HG03520 (cell line): ENCODE measurements around the gene KRTAP5-11.
"Not testable (repeated sequence)": the region's sequence is repeated elsewhere in the genome, so short reads cannot be mapped to it uniquely, and the experiment has no call there.

ENCODE experiments used
- ATAC-seq: cut with Tn5 transposase; IDR thresholded peaks from one replicate; pipeline ENCODE4 v1.9.1; 2021; ENCODE audit warnings: mild to moderate bottlenecking, moderate library complexity; ENCODE audit not compliant: unreplicated experiment

Gene KRTAP5-11

GRCh38 chr11:71581826-71582225 is 849 bp downstream of the KRTAP5-11 start:
- no peak for ATAC-seq

DNA sequence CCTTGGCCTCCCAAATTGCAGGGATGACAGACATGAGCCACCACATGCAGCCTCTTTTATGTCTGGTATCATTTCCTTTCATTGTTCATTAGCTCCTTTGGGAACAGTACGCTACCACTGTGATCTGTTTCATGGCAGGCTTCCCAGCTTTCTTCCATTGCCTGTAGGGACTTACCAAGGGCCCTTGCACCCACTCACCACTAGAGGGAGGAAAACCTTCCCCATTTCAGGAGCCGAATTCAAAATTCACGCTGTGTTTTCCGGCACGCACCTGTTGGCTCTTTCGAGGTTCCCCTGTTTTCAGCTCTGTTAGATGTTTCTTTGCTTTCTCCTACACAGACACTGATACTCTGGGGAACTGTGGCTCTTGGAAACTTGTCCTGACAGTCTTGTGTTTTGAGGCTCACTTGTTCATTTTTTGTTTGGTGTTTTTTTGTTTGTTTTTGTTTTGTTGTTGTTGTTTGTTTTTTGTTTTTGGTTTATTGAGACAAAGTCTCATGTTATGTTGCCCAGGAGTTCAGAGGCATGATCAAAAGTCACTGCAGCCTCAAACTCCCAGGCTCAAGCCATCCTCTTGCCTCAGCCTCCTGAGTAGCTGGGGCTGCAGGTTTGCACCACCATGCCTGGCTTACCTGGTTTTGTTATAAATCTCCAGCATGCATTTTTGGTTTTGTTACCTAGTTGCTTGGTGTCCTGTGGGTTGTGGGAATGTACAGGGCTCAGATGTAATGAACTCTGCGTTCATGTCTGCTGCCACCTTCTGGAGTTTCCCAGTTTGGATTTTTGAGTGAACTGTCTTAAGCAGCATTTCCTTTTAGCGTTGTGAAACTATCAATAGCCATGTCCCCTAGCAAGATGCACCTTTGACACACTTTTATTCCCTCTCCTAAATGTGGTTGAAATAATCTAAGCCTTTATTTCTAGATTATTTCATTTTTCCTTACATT is 2.3 kb downstream of the KRTAP5-11 start:
- no peak for ATAC-seq

DNA sequence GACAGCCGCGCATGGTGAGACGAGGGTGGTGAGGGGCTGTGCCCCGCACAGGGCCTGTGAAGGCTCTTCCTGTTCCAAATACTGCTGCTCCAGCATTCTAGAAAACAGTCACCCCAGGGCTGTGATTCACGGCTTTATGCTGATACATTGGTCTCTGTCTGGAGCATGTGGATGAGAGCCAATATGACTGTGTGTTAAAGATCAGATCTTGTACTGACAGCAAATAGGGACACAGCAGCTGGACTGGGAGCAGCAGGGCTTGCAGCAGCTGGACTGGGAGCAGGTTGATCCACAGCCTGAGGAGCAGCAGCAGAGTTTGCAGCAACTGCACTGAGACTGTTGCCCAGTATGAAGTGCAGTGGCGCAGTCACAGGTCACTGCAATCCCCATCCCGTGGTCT is 3.2 kb downstream of the KRTAP5-11 start:
- not testable (repeated sequence) for ATAC-seq

DNA sequence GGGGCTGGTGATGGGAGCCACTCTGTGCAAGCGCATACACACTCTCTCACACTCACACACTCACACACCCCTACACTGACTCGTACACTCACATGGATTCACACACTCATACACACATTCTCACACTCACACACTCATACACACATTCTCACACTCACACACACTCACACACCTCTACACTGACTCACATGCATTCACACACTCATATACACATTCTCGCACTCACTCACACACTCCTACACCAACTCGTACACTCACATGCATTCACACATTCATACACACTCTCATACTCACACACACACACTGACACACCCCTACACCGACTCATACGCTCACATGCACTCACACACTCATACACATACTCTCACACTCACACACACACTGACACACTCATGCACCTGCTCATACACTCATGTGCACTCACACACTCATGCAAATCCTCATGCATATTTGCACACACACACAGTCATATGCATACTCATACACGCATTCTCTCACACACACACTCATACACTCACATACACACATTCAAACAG is 5.1 kb downstream of the KRTAP5-11 start:
- no peak for ATAC-seq

DNA sequence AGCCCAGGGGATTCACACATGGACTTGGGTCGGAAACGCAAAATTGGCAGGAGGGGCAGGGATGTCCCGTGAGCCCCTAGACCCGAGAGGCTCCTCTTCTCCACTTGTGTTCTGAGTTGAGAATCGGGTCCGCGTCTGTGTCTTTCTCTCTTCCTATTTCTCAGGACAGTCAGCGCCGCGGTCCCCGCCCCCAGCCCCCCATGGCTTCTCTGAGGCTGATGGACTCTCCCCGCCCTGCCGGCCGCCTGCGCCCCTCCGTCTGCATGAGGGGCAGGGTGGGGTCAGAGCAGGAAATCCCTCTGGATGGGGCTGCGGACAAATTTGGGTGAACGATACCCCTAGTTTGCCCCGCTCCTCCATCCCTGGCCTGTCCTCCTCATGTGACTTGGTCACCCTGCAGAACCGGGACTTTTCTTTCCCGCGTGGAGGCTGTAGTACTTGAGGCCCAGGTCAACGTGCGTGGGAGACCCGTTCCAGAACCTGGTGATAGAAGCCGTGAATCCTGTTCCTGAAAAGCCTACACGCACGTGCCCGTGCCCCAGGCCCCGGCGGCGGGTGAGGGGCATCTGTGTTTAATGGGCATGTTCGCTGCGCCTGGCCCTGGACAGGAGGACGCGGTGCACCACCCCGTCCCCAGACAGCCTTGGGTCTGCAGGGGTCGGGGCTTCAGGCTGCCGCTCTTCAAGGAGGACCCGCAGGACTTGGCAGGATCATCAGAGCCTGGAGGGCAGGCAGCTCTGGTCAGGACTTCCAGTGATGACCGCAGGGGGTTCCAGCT is 5.8 kb downstream of the KRTAP5-11 start:
- ATAC-seq, result not testable (repeated sequence)

- no peak for ATAC-seq
Measured at GRCh38 chr11:71575723-71576424, 6.8 kb downstream of the KRTAP5-11 start.

DNA sequence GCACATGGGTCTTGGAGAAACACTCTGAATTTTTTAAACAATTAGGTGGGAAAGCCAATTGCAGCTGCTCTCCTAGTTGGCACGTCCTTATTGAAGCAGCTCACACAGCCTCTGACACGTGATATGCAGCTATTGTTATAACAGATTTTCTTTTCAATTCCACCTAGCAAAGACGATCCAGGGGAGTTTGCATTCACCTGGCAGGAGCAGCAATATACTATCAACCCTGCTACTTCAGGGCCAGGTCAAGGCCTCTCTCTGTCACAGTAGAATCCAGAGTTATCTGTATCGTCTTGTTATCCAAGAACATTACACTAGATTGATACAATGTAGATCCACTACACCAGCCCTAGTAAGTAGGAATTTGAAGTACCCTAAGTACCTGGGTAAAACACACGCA is 8.3 kb downstream of the KRTAP5-11 start:
- ATAC-seq, result no peak

DNA sequence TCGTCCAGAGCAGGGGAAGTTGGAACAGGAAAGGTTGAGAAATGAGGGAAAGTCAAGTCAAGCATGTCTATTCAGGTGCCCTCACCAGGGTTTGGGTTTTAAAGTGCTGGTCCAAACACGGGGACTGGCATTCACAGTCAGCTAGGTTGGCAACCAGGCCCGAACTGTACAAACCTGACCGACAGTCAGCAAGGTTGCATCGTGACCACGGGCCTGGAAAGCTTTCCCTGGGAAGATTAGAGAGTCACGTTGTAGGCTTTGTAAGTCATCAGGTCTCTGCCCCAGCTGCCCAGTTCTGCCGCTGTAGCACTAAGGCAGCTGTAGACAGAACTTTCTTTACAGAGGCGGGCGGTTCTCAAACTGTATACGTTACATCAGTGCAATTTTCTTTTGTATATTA is 9.9 kb downstream of the KRTAP5-11 start:
- ATAC-seq, result no peak

GRCh38 chr11:71571101-71571850 is 11.4 kb downstream of the KRTAP5-11 start:
- not testable (repeated sequence) for ATAC-seq

DNA sequence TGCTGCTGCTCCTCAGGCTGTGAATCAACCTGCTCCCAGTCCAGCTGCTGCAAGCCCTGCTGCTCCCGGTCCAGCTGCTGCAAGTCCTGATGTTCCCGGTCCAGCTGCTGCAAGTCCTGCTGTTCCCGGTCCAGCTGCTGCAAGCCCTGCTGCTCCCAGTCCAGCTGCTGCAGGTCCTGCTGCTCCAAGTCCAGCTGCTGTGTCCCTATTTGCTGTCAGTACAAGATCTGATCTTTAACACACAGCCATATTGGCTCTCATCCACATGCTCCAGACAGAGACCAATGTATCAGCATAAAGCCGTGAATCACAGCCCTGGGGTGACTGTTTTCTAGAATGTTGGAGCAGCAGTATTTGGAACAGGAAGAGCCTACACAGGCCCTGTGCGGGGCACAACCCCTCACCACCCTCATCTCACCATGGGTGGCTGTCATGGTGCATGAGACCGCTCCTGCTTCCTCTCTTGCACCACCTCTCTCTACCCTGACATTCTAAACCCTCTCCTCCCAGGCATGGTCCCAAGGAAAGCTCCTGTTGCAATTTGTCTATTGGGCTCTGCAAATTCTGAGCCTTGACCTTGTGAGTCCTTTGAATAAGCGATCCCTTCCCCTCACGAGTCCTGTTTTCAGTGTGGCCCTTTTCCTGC is 13.8 kb downstream of the KRTAP5-11 start:
- ATAC-seq, result no peak

GRCh38 chr11:71567633-71568032 is 15.0 kb downstream of the KRTAP5-11 start:
- ATAC-seq, result not testable (repeated sequence)

GRCh38 chr11:71566626-71567599 is 15.8 kb downstream of the KRTAP5-11 start:
- ATAC-seq, result not testable (repeated sequence)

DNA sequence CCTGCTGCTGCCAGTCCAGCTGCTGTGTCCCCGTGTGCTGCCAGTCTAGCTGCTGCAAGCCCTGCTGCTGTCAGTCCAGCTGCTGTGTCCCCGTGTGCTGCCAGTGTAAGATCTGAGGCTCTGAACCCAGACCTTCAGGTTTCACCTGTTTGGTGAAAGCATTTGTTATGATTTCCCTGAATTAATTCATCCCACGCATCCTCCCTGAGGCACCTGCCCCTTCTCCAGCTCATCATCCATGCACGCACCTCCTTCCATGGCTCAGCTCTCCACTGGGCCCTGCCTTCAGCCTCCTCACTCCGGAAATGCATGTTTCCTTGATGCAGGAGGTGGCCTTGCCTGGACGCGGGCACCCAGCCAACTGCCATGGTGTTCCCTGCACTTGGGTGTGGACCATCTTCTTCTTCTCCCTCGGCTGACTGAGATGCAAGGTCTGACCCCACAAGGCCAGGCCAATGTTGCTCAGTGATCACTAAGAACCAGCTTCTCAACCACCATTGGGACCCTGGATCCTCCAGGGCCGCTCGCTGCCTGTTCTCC is 16.5 kb downstream of the KRTAP5-11 start:
- no peak for ATAC-seq

DNA sequence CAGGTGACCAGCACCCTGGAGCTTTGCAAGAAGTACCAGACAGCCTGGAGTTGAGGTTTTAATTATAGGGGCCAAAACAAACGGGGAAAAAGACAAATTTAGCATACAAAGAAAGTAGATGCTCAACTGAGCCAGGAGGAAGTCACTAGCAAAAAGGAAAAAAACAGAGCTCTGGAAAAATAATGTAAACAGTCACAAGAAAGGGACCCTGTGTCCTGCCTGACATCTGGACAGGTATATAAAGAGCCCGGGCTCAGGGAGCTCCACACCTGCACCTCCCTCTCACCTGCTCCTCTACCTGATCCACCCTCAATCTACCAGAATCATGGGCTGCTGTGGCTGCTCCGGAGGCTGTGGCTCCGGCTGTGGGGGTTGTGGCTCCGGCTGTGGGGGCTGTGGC is 17.4 kb downstream of the KRTAP5-11 start, which contains the start of gene KRTAP5-10:
Gene KRTAP5-10 (plus strand): TSS at position 301 of the 400 bp plus-strand sequence. CDS start 25 bp downstream, at position 326.
- ATAC-seq, result no peak

DNA sequence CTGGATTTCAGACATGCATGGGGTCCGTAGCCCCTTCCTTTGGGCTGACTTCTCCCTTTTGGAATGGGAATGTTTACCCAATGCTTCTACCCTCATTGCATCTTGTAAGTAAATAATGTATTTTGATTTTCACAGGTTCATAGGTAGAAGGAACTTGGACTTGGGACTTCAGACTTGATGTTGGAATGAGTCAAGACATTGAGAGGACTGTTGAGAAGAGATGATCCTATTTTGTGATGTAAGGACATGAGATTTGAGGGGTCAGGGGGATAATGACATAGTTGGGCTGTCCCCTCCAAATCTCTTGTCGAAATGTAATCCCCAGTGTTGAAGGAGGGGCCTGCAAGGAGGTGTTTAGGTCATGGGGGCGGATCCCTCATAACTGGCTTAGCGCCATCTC is 18.2 kb downstream of the KRTAP5-11 start:
- ATAC-seq, result no peak

DNA sequence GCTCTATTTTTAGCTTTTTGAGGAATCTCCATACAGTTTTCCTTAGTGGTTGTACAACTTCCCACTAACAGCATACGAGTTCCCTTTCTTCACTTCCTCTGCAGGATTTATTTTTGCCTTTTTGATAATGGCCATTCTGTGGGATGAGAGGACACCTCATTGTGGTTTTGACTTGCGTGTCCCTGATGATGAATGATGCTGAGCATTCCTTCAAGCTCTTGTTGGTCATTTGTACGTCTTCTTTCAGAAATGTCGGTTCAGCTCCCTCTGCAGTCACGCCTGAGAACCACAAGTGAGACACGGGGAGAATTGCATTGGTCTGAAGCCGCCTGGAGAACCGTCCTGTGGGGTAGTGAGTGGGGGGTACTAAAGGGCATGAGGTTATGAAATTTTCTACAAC is 19.3 kb downstream of the KRTAP5-11 start:
- ATAC-seq, result no peak

DNA sequence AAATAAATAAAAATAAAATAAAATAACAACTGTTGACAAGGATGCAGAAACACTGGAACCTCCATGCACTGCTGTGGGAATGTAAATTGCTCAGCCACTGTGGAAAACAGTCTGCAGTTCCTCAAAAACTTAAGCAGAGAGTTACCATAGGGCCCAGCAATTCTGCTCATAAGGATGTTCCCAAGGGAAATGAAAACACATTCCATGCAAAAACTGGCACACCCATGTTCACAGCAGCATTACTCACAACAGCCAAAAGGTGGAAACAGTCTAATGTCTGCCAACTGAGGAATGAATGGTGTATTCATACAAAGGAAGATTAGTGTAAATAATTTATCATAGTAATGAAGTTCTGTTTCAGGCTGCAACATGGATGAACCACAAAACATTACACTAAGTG is 20.6 kb downstream of the KRTAP5-11 start:
- no peak for ATAC-seq

DNA sequence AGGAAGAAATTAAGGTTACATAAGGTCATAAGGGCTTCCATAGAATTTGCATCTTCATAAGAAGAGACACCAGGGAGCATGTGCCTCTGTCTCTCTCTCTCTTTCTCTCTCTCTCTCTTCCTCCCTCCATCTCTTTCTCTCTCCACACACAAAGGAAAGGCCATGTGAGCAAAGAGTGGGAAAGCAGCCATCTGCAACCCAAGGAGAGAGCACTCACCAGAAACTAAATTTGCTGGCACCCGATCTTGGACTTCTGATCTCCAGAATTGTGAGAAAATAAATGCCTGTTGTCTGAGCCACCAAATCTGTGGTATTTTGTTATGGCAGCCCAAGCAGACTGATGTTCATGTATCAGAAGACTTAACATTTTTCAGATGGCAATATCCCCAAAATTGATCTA is 23.7 kb downstream of the KRTAP5-11 start:
- no peak for ATAC-seq
